ENCODE measurements around the gene MUC5AC.

MUC5AC gene

GRCh38 chr11:1178201-1178885, 20.6 kb downstream of the MUC5AC start:
- H3K4me3 ChIP-seq (ENCODE audit: low read depth, low read length): no peak overlapping the region
- in situ Hi-C loops (cut with HindIII; ENCODE audit: low sequenced_read_pairs): no loop called here
- DNase-seq (ENCODE audit: low read depth): no peak
- TF ChIP-seq CTCF (IDR thresholded peaks at IDR 0.05; ENCODE audit: low read depth, low read length, missing control alignments): no peak

GRCh38 chr11:1178906-1179305, 21.2 kb downstream of the MUC5AC start:
- in situ Hi-C loops (cut with HindIII; ENCODE audit: low sequenced_read_pairs): no loop called here
- no peak overlapping the region for H3K4me3 ChIP-seq (ENCODE audit: low read depth, low read length)
- TF ChIP-seq CTCF (IDR thresholded peaks at IDR 0.05; ENCODE audit: low read depth, low read length, missing control alignments): no peak
- no peak for DNase-seq (ENCODE audit: low read depth)

- DNase-seq (ENCODE audit: low read depth): no peak
- H3K4me3 ChIP-seq (ENCODE audit: low read depth, low read length): no peak overlapping the region
- TF ChIP-seq CTCF (IDR thresholded peaks at IDR 0.05; ENCODE audit: low read depth, low read length, missing control alignments): no peak
- in situ Hi-C loops (cut with HindIII; ENCODE audit: low sequenced_read_pairs): no loop called here
Measured at GRCh38 chr11:1179641-1180040, 21.9 kb downstream of the MUC5AC start.

GRCh38 chr11:1180171-1180570, 22.4 kb downstream of the MUC5AC start:
- in situ Hi-C loops (cut with HindIII; ENCODE audit: low sequenced_read_pairs): no loop called here
- TF ChIP-seq CTCF (IDR thresholded peaks at IDR 0.05; ENCODE audit: low read depth, low read length, missing control alignments): no peak
- no peak overlapping the region for H3K4me3 ChIP-seq (ENCODE audit: low read depth, low read length)
- no peak for DNase-seq (ENCODE audit: low read depth)

- no peak overlapping the region for H3K4me3 ChIP-seq (ENCODE audit: low read depth, low read length)
- no peak for DNase-seq (ENCODE audit: low read depth)
- TF ChIP-seq CTCF (IDR thresholded peaks at IDR 0.05; ENCODE audit: low read depth, low read length, missing control alignments): no peak
- in situ Hi-C loops (cut with HindIII; ENCODE audit: low sequenced_read_pairs): no loop called here
Measured at GRCh38 chr11:1180947-1181391, 23.2 kb downstream of the MUC5AC start.

- no peak for TF ChIP-seq CTCF (IDR thresholded peaks at IDR 0.05; ENCODE audit: low read depth, low read length, missing control alignments)
- in situ Hi-C loops (cut with HindIII; ENCODE audit: low sequenced_read_pairs): no loop called here
- DNase-seq (ENCODE audit: low read depth): no peak
- H3K4me3 ChIP-seq (ENCODE audit: low read depth, low read length): no peak overlapping the region
Measured at GRCh38 chr11:1181420-1181819, 23.7 kb downstream of the MUC5AC start.
